GM19193 (cell line): ENCODE measurements around the gene ZNF12.

Experiments
- POLR2A ChIP-seq: IDR thresholded peaks from 4 replicates; pipeline ENCODE4 v1.6.1; 2011; ENCODE audit not compliant: insufficient read depth, insufficient read length; ENCODE audit errors: extremely low read depth

The ZNF12 gene

GRCh38 chr7:6648066-6648814 lies 58.5 kb downstream of the ZNF12 start:
- TF ChIP-seq POLR2A: no peak

- no peak for TF ChIP-seq POLR2A
Measured at GRCh38 chr7:6647541-6647940, 59.2 kb downstream of the ZNF12 start.

GRCh38 chr7:6647080-6647479 lies 59.7 kb downstream of the ZNF12 start:
- no peak for TF ChIP-seq POLR2A

DNA sequence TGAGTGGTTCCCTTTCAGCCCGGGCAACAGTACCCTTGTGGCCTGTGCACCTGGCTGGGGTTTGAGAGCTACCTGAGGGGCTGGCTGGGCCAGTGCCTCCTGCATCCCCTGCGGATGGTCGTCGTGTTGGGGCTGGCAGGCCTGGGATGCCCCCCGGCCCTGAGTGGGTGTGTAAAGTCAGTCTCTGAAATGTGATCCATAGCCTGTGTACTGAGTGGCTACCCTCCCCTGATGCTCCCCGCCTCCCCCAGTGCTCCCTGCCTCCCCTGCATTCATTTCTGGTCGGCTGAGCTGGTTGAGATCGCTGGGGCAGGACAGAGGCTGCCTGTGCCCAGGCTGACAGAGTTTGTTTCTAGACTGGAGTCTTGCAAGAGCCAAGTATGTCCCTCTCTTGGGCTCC lies 60.3 kb downstream of the ZNF12 start:
- no peak for TF ChIP-seq POLR2A

DNA sequence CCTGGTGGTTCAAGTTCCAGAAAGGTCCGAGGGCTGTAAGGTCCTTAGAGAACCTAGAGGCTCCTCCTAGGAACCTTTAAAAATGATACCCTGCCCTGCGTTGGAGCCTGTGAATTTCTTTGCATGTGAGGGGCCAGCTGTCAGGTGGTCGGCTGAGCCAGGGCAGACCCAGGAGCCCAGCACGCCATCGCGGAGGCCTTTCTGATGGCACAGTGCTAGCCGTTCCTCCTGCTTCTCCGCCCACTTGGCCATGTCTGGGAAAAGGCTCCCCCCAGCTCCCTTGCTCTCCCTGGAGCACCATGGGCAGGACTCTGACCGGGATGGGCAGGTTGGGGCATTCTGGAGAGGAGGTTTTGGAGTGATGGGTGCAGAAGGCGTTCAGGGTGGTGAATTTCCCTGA lies 62.0 kb downstream of the ZNF12 start:
- TF ChIP-seq POLR2A: no peak

DNA sequence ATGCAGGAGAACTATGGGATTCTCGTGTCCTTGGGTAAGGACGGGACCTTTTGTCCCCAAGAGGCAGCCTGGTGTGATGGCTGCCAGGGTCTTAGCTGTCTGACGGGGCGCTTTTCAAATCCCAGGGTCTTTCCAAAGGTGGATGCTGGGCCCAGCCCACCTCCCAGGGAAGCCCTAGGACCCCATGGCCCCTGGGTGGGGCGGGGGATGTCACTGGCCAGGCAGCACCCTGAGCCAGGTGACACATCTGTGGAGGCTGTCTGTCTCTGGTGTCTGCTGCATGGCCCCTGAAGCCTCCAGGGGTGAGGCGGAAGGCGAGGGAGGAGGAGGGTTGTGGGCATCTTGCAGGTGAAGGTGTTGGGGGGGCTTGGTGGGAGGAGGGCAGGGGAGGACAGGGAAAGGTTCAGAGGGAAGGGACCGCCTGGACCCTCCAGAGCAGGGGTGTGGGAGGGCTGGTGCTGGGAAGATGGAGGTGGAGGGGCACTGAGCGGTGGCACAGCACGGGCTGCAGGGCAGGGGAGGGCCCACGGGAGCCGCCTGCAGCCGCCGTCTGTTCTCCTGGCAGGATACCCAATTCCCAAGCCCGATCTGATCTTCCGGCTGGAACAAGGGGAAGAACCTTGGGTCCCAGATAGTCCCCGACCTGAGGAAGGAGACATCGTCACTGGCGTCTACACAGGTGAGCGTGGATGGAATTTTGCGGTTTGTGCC lies 62.7 kb downstream of the ZNF12 start:
- no peak for TF ChIP-seq POLR2A

DNA sequence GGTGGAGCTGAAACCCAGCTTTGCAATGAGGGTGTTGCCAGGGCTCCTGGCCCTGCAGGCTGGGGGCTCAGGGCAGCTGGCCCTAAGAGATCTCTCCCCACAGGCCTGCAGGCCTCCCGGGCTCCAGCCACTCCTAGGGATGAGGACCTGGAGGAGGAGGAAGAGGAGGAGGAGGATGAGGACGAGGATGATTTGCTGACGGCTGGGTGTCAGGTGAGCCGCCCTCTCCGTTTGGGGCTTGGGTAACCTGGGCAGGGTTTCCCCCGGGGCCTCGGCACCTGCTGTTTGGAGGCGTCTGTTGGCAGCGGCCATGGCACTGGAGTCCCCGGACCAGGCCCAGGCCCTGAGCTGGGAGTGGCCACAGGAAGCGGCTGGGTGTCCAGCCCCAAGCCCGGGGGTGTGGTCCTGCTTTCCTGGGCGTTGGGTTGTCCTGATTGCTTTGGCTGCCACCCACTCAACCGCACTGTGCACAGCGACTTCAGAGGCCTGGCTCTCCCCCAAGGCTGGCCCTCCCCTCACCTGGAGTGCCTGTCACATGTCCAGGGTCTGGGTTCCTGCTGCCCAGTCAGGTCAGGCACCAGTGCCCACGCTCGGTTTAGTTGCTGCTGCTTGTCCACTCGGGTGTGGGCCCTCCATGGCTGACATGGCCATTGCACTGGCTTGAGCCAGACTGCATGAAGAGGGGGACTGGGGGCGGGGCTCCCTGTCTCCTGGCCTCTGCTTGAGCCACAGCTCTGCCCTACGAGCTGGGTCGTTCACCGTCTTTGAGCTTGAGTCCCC lies 63.7 kb downstream of the ZNF12 start:
- no peak for TF ChIP-seq POLR2A

GRCh38 chr7:6642239-6642839 lies 64.4 kb downstream of the ZNF12 start:
- TF ChIP-seq POLR2A: no peak

DNA sequence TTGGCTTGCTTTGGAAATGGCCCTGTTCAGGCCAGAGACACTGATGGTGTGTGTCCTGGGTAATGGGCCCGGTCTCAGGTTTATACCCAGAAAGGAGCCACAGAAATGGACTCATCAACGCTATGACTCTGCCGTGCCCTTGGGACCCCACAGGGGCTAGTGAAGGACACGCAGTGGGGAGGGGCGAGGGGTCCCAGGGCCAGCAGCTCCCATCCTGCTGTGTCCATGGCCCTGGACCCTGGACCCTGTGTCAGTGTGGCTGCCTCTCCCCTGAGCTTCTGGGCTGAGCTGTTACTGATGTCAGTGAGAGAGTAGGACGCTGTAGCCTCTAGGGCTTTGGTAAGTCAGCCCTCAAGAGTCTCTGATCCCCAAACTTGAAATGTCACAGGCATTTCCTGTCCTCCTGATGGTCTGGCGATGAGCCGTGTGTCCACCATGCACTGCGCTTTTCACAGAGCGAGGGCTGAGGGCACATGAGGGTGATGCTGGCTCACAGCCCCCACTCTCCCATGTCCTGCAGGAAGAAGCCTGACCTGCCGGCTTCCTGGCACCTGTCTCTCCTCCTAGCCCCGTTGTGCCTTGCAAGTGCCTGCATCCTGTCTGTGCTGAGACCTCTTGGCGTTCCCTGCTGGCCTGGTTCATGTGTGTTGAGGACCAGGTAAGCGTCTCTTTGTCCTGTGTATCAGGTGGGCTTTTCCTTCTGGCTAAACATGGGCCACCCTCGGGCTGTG lies 65.3 kb downstream of the ZNF12 start:
- no peak for TF ChIP-seq POLR2A

DNA sequence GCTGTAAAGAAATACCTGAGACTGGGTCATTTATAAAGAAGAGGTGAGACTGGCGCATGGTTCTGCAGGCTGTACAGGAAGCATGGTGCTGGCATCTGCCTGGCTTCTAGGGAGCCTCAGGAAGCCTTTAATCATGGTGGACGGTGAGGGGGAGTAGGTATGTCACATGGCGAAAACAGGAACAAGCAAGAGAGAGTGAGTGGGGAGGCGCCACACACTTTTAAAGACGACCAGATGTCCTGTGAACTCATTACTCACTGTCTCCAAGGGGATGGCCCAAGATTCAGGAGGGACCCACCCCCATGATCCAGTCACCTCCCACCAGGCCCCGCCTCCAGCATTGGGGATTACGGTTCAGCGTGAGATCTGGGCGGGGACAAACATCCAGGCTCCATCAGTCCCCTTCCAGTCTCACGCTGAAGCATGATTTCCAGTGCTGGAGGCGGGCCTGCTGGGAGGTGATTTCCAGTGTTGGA lies 66.5 kb downstream of the ZNF12 start:
- TF ChIP-seq POLR2A: no peak

DNA sequence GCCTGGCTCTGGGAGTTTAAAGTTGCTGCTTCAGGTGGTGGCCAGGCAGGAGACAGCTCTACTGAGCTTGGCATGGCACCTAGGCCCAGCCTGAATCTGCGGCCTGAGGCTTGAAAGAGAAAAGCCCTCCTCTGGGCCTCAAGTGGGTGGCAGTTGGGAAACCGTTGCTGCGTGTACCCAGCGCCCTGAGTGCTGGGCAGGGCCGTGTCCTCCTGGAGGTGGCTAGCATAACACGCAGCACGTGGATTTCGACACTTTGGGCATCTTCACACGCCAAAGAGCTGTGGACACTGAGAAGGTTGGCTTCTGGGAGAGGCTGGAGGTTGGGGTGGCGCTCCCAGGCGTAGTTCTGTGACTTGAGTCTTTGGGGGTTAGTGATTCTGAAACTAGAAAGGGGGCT lies 67.1 kb downstream of the ZNF12 start:
- no peak for TF ChIP-seq POLR2A

DNA sequence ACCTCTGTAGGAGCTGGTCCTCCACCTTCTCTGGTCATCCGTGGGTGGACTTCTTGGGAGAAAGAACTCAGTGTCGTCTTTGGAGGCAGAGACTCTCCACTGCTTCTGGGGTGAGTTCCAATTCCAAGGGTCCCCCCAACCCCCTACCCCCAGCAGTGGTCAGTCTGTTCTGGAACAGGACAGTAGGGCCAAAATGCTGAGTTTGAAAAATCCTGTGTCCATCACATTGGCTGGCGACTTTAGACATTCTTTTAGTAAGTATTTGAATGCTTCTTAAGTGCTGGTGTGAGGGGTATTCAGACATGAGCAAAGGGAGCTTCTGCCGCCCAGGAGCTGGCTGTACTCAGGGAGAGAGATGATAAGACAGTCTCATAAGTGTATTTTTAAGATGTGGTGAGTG lies 67.7 kb downstream of the ZNF12 start:
- no peak for TF ChIP-seq POLR2A
